Measurements from ENCODE around the gene GINS3.

- TF ChIP-seq EMX1 (CRISPR knock-in tag; IDR thresholded peaks at IDR 0.05) (no peak), CBFB (CRISPR knock-in tag; IDR thresholded peaks at IDR 0.05; ENCODE audit: low read depth) (no peak), FOXK1 (CRISPR knock-in tag; IDR thresholded peaks at IDR 0.05) (no peak), USF1 (CRISPR knock-in tag; IDR thresholded peaks at IDR 0.05) (no peak), RELA (CRISPR knock-in tag; IDR thresholded peaks at IDR 0.05; ENCODE audit: borderline replicate concordance) (no peak), ZNF263 (CRISPR knock-in tag; IDR thresholded peaks at IDR 0.05; ENCODE audit: low read depth) (no peak), GTF2I (CRISPR knock-in tag; conservative IDR thresholded peaks at IDR 0.05) (no peak), GABPB1 (CRISPR knock-in tag; IDR thresholded peaks at IDR 0.05) (no peak)
- TF ChIP-seq, protein P1, sequence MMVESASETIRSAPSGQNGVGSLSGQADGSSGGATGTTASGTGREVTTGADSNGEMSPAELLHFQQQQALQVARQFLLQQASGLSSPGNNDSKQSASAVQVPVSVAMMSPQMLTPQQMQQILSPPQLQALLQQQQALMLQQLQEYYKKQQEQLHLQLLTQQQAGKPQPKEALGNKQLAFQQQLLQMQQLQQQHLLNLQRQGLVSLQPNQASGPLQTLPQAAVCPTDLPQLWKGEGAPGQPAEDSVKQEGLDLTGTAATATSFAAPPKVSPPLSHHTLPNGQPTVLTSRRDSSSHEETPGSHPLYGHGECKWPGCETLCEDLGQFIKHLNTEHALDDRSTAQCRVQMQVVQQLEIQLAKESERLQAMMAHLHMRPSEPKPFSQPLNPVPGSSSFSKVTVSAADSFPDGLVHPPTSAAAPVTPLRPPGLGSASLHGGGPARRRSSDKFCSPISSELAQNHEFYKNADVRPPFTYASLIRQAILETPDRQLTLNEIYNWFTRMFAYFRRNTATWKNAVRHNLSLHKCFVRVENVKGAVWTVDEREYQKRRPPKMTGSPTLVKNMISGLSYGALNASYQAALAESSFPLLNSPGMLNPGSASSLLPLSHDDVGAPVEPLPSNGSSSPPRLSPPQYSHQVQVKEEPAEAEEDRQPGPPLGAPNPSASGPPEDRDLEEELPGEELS (CRISPR knock-in tag; IDR thresholded peaks at IDR 0.05) = no peak
- TF ChIP-seq, protein P2, sequence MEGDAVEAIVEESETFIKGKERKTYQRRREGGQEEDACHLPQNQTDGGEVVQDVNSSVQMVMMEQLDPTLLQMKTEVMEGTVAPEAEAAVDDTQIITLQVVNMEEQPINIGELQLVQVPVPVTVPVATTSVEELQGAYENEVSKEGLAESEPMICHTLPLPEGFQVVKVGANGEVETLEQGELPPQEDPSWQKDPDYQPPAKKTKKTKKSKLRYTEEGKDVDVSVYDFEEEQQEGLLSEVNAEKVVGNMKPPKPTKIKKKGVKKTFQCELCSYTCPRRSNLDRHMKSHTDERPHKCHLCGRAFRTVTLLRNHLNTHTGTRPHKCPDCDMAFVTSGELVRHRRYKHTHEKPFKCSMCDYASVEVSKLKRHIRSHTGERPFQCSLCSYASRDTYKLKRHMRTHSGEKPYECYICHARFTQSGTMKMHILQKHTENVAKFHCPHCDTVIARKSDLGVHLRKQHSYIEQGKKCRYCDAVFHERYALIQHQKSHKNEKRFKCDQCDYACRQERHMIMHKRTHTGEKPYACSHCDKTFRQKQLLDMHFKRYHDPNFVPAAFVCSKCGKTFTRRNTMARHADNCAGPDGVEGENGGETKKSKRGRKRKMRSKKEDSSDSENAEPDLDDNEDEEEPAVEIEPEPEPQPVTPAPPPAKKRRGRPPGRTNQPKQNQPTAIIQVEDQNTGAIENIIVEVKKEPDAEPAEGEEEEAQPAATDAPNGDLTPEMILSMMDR (IDR thresholded peaks at IDR 0.05) = no peak
- TF ChIP-seq, protein P3, sequence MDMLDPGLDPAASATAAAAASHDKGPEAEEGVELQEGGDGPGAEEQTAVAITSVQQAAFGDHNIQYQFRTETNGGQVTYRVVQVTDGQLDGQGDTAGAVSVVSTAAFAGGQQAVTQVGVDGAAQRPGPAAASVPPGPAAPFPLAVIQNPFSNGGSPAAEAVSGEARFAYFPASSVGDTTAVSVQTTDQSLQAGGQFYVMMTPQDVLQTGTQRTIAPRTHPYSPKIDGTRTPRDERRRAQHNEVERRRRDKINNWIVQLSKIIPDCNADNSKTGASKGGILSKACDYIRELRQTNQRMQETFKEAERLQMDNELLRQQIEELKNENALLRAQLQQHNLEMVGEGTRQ (CRISPR knock-in tag; IDR thresholded peaks at IDR 0.05) = no peak
- TF ChIP-seq, protein P4, sequence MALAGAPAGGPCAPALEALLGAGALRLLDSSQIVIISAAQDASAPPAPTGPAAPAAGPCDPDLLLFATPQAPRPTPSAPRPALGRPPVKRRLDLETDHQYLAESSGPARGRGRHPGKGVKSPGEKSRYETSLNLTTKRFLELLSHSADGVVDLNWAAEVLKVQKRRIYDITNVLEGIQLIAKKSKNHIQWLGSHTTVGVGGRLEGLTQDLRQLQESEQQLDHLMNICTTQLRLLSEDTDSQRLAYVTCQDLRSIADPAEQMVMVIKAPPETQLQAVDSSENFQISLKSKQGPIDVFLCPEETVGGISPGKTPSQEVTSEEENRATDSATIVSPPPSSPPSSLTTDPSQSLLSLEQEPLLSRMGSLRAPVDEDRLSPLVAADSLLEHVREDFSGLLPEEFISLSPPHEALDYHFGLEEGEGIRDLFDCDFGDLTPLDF (CRISPR knock-in tag; IDR thresholded peaks at IDR 0.05) = no peak
Measured at GRCh38 chr16:58367252-58367651, 25.0 kb upstream of the GINS3 start.
